NT2/D1 (cell line): ENCODE data around the gene SIAH3.

Experiments
- YY1 ChIP-seq: IDR thresholded peaks from 2 replicates; pipeline ENCODE4 v1.6.1; 2011; ENCODE audit not compliant: insufficient read length, insufficient read depth
- ZNF274 ChIP-seq: IDR thresholded peaks from 2 replicates; pipeline ENCODE4 v1.6.1; 2011; ENCODE audit warnings: mild to moderate bottlenecking, low read depth, low read length

GRCh38 chr13:45768656-45769479, 82.7 kb downstream of the SIAH3 start:
- TF ChIP-seq ZNF274 (no peak), YY1 (no peak)
